GM12891 (cell line): Measurements from ENCODE around the gene GKN1.

Source experiments
- PAX5 ChIP-seq: IDR thresholded peaks from 2 replicates; pipeline ENCODE4 v1.6.1; 2011; ENCODE audit warnings: low read length, moderate library complexity, mild to moderate bottlenecking; ENCODE audit not compliant: insufficient read depth, severe bottlenecking
- POLR2A ChIP-seq: IDR thresholded peaks from 2 replicates; pipeline ENCODE4 v1.6.1; 2011; ENCODE audit warnings: low read depth, low read length, control low read depth
- POLR2AphosphoS5 ChIP-seq: IDR thresholded peaks from 2 replicates; pipeline ENCODE4 v1.6.1; 2011; ENCODE audit warnings: low read depth, low read length, control low read depth
- POU2F2 ChIP-seq: IDR thresholded peaks from 2 replicates; pipeline ENCODE4 v1.6.1; 2011; ENCODE audit warnings: low read depth, mild to moderate bottlenecking, control low read depth, low read length, moderate library complexity
- SPI1 ChIP-seq: IDR thresholded peaks from 2 replicates; pipeline ENCODE4 v1.6.1; 2011; ENCODE audit warnings: low read depth, low read length, control low read depth
- TAF1 ChIP-seq: IDR thresholded peaks from 2 replicates; pipeline ENCODE4 v1.6.1; 2011; ENCODE audit warnings: low read depth, low read length, control low read depth

DNA sequence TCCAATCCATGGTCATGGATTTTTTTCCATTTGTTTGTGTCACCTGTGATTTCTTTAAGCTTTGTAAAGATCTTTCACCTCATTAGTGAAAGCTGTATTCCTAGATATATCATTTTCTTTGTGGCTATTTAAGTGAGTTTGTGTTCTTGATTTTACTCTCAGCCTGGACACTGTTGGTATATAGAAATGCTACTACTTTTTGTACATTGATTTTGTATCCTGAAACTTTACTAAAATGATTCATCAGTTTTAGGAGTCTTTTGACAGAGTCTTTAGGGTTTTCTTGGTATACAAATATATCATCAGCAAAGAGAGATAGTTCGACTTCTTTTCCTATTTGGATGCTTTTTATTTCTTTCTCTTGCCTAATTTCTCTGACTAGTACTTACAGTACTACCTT is 34.1 kb upstream of the GKN1 start:
- TF ChIP-seq POLR2AphosphoS5 (no peak), POLR2A (no peak), TAF1 (no peak), SPI1 (no peak), PAX5 (no peak), POU2F2 (no peak)
